ENCODE results near the gene THSD7A.

THSD7A gene

GRCh38 chr7:11779864-11780674, 51.9 kb downstream of the THSD7A start:
- H3K4me3 ChIP-seq (ENCODE audit: low read depth, low read length), result no peak overlapping the region
- DNase-seq (ENCODE audit: low read depth), result no peak
- in situ Hi-C loops (cut with HindIII; ENCODE audit: low sequenced_read_pairs), result no loop called here
- TF ChIP-seq CTCF (IDR thresholded peaks at IDR 0.05; ENCODE audit: low read depth, low read length, missing control alignments), result no peak

- in situ Hi-C loops (cut with HindIII; ENCODE audit: low sequenced_read_pairs), result no loop called here
- no peak for DNase-seq (ENCODE audit: low read depth)
These were observed 56.0 kb downstream of the THSD7A start for GRCh38 chr7:11776039-11776438.

GRCh38 chr7:11775401-11775800, 56.6 kb downstream of the THSD7A start:
- DNase-seq (ENCODE audit: low read depth), result no peak
- no peak overlapping the region for H3K4me3 ChIP-seq (ENCODE audit: low read depth, low read length)
- in situ Hi-C loops (cut with HindIII; ENCODE audit: low sequenced_read_pairs), result no loop called here
- no peak for TF ChIP-seq CTCF (IDR thresholded peaks at IDR 0.05; ENCODE audit: low read depth, low read length, missing control alignments)

More at GRCh38 chr7:11776039-11776438, 56.0 kb downstream of the THSD7A start:
- no peak for TF ChIP-seq CTCF (IDR thresholded peaks at IDR 0.05; ENCODE audit: low read depth, low read length, missing control alignments)
- H3K4me3 ChIP-seq (ENCODE audit: low read depth, low read length), result no peak overlapping the region

- no peak for DNase-seq (ENCODE audit: low read depth)
- no peak overlapping the region for H3K4me3 ChIP-seq (ENCODE audit: low read depth, low read length)
- no peak for TF ChIP-seq CTCF (IDR thresholded peaks at IDR 0.05; ENCODE audit: low read depth, low read length, missing control alignments)
- in situ Hi-C loops (cut with HindIII; ENCODE audit: low sequenced_read_pairs), result no loop called here
These were observed 63.7 kb downstream of the THSD7A start for GRCh38 chr7:11768263-11768662.

- H3K4me3 ChIP-seq (ENCODE audit: low read depth, low read length), result no peak overlapping the region
- in situ Hi-C loops (cut with HindIII; ENCODE audit: low sequenced_read_pairs), result no loop called here
- no peak for TF ChIP-seq CTCF (IDR thresholded peaks at IDR 0.05; ENCODE audit: low read depth, low read length, missing control alignments)
- DNase-seq (ENCODE audit: low read depth), result no peak
These were observed 64.8 kb downstream of the THSD7A start for GRCh38 chr7:11767148-11767547.

GRCh38 chr7:11760372-11760771, 71.6 kb downstream of the THSD7A start:
- TF ChIP-seq CTCF (IDR thresholded peaks at IDR 0.05; ENCODE audit: low read depth, low read length, missing control alignments), result no peak
- in situ Hi-C loops (cut with HindIII; ENCODE audit: low sequenced_read_pairs), result no loop called here
- no peak for DNase-seq (ENCODE audit: low read depth)
- no peak overlapping the region for H3K4me3 ChIP-seq (ENCODE audit: low read depth, low read length)

All from astrocyte of the cerebellum (primary cell).